Measurements from ENCODE around the gene FMN1. TPM values are rescaled to one million over a fixed set of nuclear protein-coding genes. Genes with fewer than 3 reads are reported as not detected.

The FMN1 gene
- total RNA-seq, 1 donor from 2014 or later, result 0.17 TPM

- no peak for DNase-seq
These were observed 186.1 kb downstream of the FMN1 start for GRCh38 chr15:33008284-33008995.

DNA sequence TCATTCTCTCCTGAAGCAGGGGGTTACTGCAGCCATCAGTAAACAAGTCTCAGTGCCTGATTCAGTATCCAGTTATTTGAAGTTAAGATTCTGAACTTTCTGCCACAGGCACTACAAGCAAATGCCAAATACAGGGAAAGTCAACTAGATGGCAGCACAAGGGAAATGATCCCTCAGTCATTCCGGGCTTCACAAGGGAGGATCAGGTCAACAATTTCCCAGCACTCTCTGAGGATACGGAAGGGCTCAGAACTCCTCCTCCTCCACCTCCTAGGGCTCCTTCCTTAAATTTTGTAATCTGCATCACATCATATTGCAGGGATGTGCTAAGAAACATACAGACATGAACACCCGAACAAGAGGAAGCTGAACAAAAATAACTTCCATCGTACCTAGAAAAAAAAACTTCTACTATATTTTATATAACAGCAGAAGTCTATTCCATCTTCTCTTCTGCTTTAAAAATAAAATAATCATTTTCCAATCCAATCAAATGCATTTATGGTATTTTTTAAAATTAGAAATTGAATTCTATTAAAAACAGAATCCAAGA lies 187.1 kb downstream of the FMN1 start:
- DNase-seq, result peak; percentile 17

- DNase-seq, result no peak
These were observed 188.9 kb downstream of the FMN1 start for GRCh38 chr15:33005582-33005981.

GRCh38 chr15:33001926-33002325 lies 192.6 kb downstream of the FMN1 start:
- no peak for DNase-seq

DNA sequence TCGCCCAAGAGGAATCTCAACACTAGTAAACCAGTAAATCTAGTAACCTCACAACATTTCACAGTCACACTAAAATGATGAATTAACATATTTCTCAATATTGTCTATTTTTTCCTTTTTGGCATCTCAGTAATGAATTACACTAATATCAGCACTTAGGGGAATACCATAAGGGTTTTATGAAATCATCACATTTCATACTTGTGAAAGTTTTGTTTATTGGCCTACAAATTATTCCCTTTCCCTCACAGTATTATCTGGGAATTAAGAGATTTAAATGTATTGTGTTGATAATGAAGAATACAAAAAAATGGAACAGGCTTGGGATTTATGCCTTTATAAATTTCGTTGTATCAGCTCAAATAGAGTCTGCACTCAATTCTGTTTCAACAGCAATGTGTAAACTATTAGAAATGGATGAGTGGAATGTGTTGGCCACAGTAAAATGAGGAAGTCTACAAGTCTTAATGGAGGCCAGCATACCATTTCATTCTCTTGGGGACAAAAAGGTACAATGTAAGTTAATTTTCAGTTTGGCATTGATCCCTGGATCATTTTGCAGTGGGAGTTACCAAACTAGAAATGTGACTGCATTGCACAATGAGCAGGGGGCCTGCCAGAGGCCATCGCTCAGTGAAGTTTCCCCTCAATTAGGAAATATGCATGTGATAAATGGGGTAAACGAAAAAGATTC lies 195.4 kb downstream of the FMN1 start:
- no peak for DNase-seq

- DNase-seq, result no peak
These were observed 196.3 kb downstream of the FMN1 start for GRCh38 chr15:32998182-32998581.

DNA sequence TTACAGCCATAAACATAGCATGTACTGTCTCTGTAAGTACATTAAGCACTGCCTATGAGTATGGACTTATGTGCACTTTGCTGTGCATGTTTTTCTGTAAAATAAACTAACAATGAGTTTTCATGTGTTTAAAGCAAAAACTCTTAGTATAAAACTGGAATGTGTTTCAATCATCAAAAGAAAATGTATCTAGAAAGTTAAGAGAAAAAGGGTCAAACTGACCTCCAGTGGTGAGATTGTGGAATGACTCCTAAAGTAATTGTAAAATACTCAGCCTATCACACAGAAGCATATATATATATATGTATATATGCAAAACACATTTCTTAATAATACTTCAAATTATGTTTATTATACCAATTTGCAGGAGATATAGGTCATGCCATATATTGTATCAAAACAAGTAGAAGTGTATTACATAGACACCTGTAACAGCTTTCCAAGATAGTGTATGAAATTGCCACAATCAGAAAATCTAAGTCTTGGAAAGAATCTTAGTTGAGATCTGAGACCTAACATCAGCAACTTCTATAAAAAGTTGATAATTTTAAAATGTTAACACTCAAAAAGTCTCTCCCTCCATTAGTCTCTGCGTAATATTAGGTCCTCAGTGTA lies 199.6 kb downstream of the FMN1 start:
- DNase-seq, result peak; percentile 65

DNA sequence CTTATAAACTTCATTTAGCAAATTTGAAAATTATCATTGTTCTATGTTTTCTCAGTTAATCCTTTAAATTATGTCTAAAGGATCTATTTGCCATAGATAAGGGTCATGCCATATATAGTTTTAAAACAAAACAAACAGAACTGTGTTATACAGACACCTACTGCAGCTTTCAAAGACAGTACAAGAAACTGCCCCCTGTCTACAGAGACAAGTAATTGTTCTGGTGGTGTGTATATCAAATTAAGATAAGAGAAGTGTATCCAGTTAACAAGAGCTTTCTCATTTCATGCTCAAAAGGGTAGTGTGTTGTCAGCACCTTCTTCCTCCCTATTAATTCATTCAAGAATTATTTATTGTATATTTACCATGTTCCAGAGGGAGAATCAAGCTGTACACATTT lies 201.2 kb downstream of the FMN1 start:
- peak; percentile 7 for DNase-seq

DNA sequence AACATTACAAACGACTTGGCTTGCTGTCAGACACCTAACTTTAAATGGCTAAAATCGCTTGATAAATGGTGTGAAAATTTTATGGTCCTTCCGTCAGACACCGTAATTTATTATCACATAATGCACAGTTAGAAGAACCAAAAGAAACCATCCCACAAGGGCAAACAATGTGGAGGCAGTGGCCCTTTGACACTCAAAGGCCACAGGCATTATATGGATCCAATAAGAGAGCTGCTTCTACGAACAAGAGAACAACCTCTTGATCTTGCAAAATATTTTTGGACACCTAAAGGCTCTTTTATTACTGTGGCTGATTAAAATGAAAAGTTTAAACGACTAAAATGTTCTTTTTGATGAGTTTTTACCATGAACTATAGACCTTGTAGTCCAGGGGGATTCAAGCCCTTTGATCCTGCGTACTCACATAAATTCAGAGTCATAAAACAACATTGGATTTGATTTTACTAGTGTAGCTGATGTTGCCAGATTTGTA lies 202.8 kb downstream of the FMN1 start:
- no peak for DNase-seq

DNA sequence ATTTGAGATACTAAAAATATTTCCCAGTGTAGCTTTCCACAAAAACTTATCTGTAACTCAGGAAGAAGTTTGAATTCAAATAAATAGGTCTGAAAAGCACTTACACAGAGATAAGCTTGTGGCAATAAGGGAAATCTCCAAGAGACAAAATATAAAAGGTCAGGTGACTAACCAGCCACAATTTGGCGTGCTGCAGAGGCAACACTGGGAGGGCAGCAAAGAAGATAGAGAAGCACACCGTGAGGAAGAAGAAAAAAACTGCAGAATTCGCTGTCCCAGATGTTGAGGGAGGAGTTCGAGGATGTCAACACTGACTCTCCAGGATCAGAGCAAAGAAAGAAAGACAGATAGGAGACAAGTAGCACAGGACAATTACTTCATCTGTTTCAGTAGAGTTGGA lies 204.4 kb downstream of the FMN1 start:
- DNase-seq, result no peak

GRCh38 chr15:32987067-32987466 lies 207.4 kb downstream of the FMN1 start:
- no peak for DNase-seq

DNA sequence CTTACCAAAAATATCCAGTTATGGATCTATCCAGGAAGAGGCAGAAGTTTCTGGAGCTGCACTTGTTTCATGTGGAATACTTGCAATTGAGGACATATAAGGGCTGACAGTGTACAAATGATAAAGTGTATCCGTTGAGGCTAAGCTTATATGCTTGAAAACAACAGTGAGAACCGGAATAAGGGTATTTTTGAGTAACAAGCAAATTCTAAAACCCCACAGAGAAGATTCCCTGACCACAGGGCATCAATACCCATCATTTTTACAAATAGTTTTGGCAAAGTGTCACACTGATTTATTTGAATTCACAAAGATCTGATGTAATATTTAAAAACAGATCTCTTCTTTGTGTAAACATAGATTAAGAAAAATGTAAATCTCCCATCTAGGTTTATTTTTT lies 208.4 kb downstream of the FMN1 start:
- DNase-seq, result no peak

- DNase-seq, result no peak
These were observed 210.8 kb downstream of the FMN1 start for GRCh38 chr15:32983679-32984078.

GRCh38 chr15:32982001-32982400 lies 212.5 kb downstream of the FMN1 start:
- DNase-seq, result no peak

DNA sequence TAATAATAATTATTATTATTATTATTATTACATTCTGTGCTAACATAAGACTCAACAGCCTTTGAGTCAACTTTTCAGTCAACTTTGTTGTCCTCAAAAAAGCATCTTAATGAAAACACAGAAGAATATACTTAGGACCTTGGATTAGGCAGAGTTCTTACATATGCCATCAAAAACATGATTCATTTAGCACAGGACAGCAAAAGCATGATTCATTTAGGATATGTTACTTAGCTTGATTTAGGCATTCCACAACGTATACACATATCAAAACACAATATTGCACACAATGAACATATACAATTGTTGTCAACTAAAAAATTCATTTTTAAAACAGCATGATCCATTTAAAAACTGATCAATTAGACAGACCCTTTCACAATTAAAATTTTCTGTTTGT lies 213.0 kb downstream of the FMN1 start:
- DNase-seq, result no peak

DNA sequence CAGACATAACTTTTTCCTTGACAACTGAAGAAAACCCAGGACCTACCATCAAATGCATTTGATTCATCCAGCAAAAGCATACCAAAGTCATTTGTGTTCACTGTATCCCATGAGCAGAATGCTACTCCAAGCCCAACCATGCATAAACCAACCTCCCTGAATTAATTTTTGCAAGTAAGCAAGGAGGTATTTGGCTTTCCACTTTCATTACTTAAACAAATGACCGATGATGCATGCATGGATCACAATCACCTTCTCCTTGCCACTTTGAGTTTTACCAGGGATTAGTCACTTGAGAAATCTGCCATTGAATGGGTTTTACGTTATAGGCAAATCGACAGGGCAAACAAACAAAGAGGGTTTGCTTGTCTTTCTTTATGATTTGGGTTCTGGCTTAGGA lies 214.8 kb downstream of the FMN1 start:
- no peak for DNase-seq

GRCh38 chr15:32977506-32977905 lies 217.0 kb downstream of the FMN1 start:
- DNase-seq, result no peak

GRCh38 chr15:32974691-32975090 lies 219.8 kb downstream of the FMN1 start:
- DNase-seq, result no peak

GRCh38 chr15:32972686-32973085 lies 221.8 kb downstream of the FMN1 start:
- no peak for DNase-seq

DNA sequence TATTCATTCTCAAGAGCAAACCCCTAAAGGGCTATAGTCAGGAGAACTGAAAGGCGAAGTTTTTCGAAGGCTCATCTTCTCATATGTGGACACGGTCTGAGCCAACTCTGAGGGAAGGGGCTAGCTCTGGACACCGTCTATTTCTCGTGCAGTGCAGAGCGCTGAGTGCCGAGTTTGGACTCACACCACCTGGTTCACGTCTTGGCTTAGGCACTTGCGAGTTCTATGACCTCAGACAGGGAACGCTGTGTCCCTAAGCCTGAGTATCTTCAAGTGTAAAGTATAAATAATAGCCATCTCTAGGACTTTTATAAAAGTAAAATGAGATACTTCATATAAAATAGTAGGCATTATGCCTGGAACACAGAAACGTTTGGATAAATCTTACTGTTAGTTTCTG lies 223.7 kb downstream of the FMN1 start:
- no peak for DNase-seq

GRCh38 chr15:32967521-32967920 lies 227.0 kb downstream of the FMN1 start:
- DNase-seq, result no peak

GRCh38 chr15:32966512-32966911 lies 228.0 kb downstream of the FMN1 start:
- DNase-seq, result no peak

GRCh38 chr15:32965897-32966296 lies 228.6 kb downstream of the FMN1 start:
- no peak for DNase-seq

DNA sequence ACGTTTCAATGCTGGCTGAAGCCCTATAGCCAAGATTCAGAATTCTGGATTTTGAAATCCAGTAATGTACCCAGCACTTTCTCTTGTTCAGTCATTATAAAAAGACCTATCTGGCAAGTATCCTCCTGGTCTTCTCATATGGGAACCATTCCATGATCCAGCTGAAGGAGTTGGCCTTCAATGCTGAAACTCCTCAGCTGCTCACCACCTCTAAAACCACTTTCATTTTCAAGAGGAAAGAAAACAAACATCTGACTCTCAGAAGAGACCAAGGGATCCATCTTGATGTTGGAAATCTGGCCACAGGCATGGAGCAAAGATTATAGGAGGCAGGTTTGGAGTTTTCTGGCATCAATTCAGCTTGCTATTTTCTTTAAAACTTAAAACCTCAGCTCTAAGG lies 235.4 kb downstream of the FMN1 start:
- DNase-seq, result no peak

All from dermis blood vessel endothelial cell (primary cell).